Keratinocyte (primary cell): ENCODE data around the gene AGPAT3. TPM values are rescaled to one million over a fixed set of nuclear protein-coding genes. Genes with fewer than 3 reads are reported as not detected.

Experiments
- DNase-seq: peaks from one replicate; pipeline ENCODE4 v3.0.0-alpha.2; 2011; ENCODE audit warnings: low read depth, missing footprints, low spot score
- FAIRE-seq: peaks from 2 replicates; lab custom pipeline; 2011; peaks lifted over from hg19 to GRCh38; lab: Jason Lieb, UNC
- H2AFZ ChIP-seq: 2 replicates; pipeline ENCODE4 v1.6.0; 2012; ENCODE audit warnings: low read length, control low read depth, inconsistent platforms; ENCODE audit not compliant: control insufficient read depth
- H3K27ac ChIP-seq: 2 replicates; pipeline ENCODE4 v1.5.1; 2011; ENCODE audit warnings: low read length; ENCODE audit not compliant: control insufficient read depth, insufficient read depth
- H3K27me3 ChIP-seq: 3 replicates; pipeline ENCODE4 v1.6.0; 2011; ENCODE audit warnings: low read length; ENCODE audit not compliant: control insufficient read depth, insufficient read depth; ENCODE audit errors: extremely low read depth
- H3K36me3 ChIP-seq, 2 experiments: 2 replicates in 1 of 2; 3 replicates in 1 of 2; pipeline ENCODE4 v1.5.1; 2011; ENCODE audit warnings: low read length in 2 of 2, mild to moderate bottlenecking in 1 of 2; ENCODE audit not compliant: control insufficient read depth in 2 of 2, insufficient read depth in 2 of 2; ENCODE audit errors: extremely low read depth in 1 of 2
- H3K4me1 ChIP-seq: 3 replicates; pipeline ENCODE4 v1.5.1; 2011; ENCODE audit warnings: low read length; ENCODE audit not compliant: control insufficient read depth, insufficient read depth; ENCODE audit errors: extremely low read depth
- H3K4me2 ChIP-seq: 3 replicates; pipeline ENCODE4 v1.6.0; 2011; ENCODE audit warnings: low read depth, low read length; ENCODE audit not compliant: control insufficient read depth, insufficient read depth; ENCODE audit errors: extremely low read depth
- H3K4me3 ChIP-seq, 3 experiments: fragments of 200-600 bp in 1 of 3; sonication (generic) in 1 of 3; 2 replicates in 2 of 3; 3 replicates in 1 of 3; pipeline ENCODE4 v1.5.1; 2011 to 2016; ENCODE audit warnings: low read length in 3 of 3, mild to moderate bottlenecking in 3 of 3, control low read depth in 2 of 3, inconsistent platforms in 1 of 3, low read depth in 1 of 3, mixed read lengths in 1 of 3, mixed run types in 1 of 3, moderate library complexity in 1 of 3; ENCODE audit not compliant: control insufficient read depth in 2 of 3, insufficient read depth in 2 of 3; ENCODE audit errors: extremely low read depth in 1 of 3
- H3K79me2 ChIP-seq: 2 replicates; pipeline ENCODE4 v1.6.0; 2012; ENCODE audit warnings: low read length; ENCODE audit not compliant: control insufficient read depth, insufficient read depth
- H3K9ac ChIP-seq: 3 replicates; pipeline ENCODE4 v1.6.0; 2011; ENCODE audit warnings: low read length; ENCODE audit not compliant: control insufficient read depth, insufficient read depth; ENCODE audit errors: extremely low read depth
- H3K9me1 ChIP-seq: 3 replicates; pipeline ENCODE4 v1.6.0; 2011; ENCODE audit warnings: low read length; ENCODE audit not compliant: control insufficient read depth, insufficient read depth; ENCODE audit errors: extremely low read depth
- H3K9me3 ChIP-seq: 2 replicates; pipeline ENCODE4 v1.5.1; 2012; ENCODE audit warnings: low read depth, low read length; ENCODE audit not compliant: control insufficient read depth
- H4K20me1 ChIP-seq: 3 replicates; pipeline ENCODE4 v1.6.0; 2011; ENCODE audit warnings: low read length; ENCODE audit not compliant: control insufficient read depth, insufficient read depth; ENCODE audit errors: extremely low read depth
- CTCF ChIP-seq, 3 experiments: IDR thresholded peaks in 1 of 3; conservative IDR thresholded peaks in 1 of 3; optimal IDR thresholded peaks in 1 of 3; 2 replicates in 2 of 3; 3 replicates in 1 of 3; pipeline versions ENCODE3 to v1.5.1; 2011; ENCODE audit warnings: low read length in 3 of 3, mild to moderate bottlenecking in 3 of 3, moderate library complexity in 2 of 3, control low read depth in 1 of 3, inconsistent platforms in 1 of 3; ENCODE audit not compliant: insufficient read depth in 2 of 3; ENCODE audit errors: extremely low read depth in 1 of 3
- EZH2 ChIP-seq: IDR thresholded peaks from one replicate; pipeline ENCODE4 v1.6.1; 2012; ENCODE audit warnings: inconsistent platforms, mild to moderate bottlenecking, low read length, moderate library complexity
- dilution Hi-C: fragments of 300-500 bp; cut with MboI; formaldehyde crosslinking; loops from one replicate; pipeline ENCODE4 v1.7.0; 2020; ENCODE audit warnings: low sequenced_read_pairs; ENCODE audit not compliant: extremely low pct_ligation_motif_present
- polyA plus RNA-seq, 5 experiments: library from polyadenylated mRNA; depleted of rRNA in 3 of 5; stranded (reverse) in 3 of 5; stranded (forward) in 1 of 5; unstranded in 1 of 5; fragments of >200 nt; gene quantifications; 1 replicate in 1 of 5; 2 replicates in 3 of 5; 3 replicates in 1 of 5; pipeline versions ENCODE4 v1.2.1 to v1.2.3, GENCODE V29; 2011 to 2012; ENCODE audit warnings: missing spikeins in 2 of 5, low read depth in 1 of 5, low replicate concordance in 1 of 5

AGPAT3 gene
- polyA plus RNA-seq, 1 donor (not counting 4 experiments of a cell fraction or from before 2014, with no cell fraction given) = 21.7 TPM

GRCh38 chr21:43928222-43929125 lies 63.5 kb downstream of the AGPAT3 start:
- peaks cover under 1% of the 10 kb centered on the region for H3K9me1 ChIP-seq
- H3K79me2 ChIP-seq = peaks cover 3% of the 10 kb centered on the region
- no peak overlapping the region for H2AFZ ChIP-seq
- no peaks in the 10 kb centered on the region for H3K27me3 ChIP-seq
- no peak for TF ChIP-seq EZH2
- TF ChIP-seq CTCF (optimal IDR thresholded peaks at IDR 0.05 in 1 of 3, IDR thresholded peaks at IDR 0.05 in 1 of 3, conservative IDR thresholded peaks at IDR 0.05 in 1 of 3; ENCODE audit: extremely low read depth in 1 of 3, insufficient read depth in 2 of 3, low read length in 3 of 3) = no peak
- FAIRE-seq (peak; percentile 34), DNase-seq (no peak)
- H4K20me1 ChIP-seq = no peaks in the 10 kb centered on the region
- H3K4me3 ChIP-seq = no peak overlapping the region
- H3K4me2 ChIP-seq = no peak overlapping the region
- no peak overlapping the region for H3K9ac ChIP-seq
- peaks cover 5 to 7% of the 10 kb centered on the region in 2 experiments for H3K36me3 ChIP-seq
- H3K27ac ChIP-seq = no peak overlapping the region
- no peaks in the 10 kb centered on the region for H3K9me3 ChIP-seq
- H3K4me1 ChIP-seq = peaks cover 5% of the 10 kb centered on the region
- dilution Hi-C loops = no loop called here

GRCh38 chr21:43929217-43929971 lies 64.4 kb downstream of the AGPAT3 start:
- Histone ChIP-seq H3K9ac (no peak overlapping the region), H4K20me1 (no peaks in the 10 kb centered on the region)

More at GRCh38 chr21:43929217-43929971, 64.4 kb downstream of the AGPAT3 start:
- no peak overlapping the region for H3K4me3 ChIP-seq
- dilution Hi-C loops = no loop called here
- no peak overlapping the region for H3K27ac ChIP-seq
- peaks cover 3% of the 10 kb centered on the region for H3K79me2 ChIP-seq
- H3K27me3 ChIP-seq = no peaks in the 10 kb centered on the region
- no peaks in the 10 kb centered on the region for H3K9me1 ChIP-seq
- FAIRE-seq (no peak), DNase-seq (no peak)
- peaks cover 5 to 8% of the 10 kb centered on the region in 2 experiments for H3K36me3 ChIP-seq
- TF ChIP-seq EZH2 (no peak), CTCF (optimal IDR thresholded peaks at IDR 0.05 in 1 of 3, IDR thresholded peaks at IDR 0.05 in 1 of 3, conservative IDR thresholded peaks at IDR 0.05 in 1 of 3; ENCODE audit: extremely low read depth in 1 of 3, insufficient read depth in 2 of 3, low read length in 3 of 3) (no peak)
- no peak overlapping the region for H3K4me2 ChIP-seq
- no peak overlapping the region for H2AFZ ChIP-seq
- peaks cover 2% of the 10 kb centered on the region for H3K4me1 ChIP-seq
- no peaks in the 10 kb centered on the region for H3K9me3 ChIP-seq
